ENCODE measurements around the gene MTERF4.
"Not testable (repeated sequence)": the region's sequence is repeated elsewhere in the genome, so short reads cannot be mapped to it uniquely, and the experiment has no call there.

- TF ChIP-seq CTCF, POLR2A (IDR thresholded peaks at IDR 0.05): not testable (repeated sequence)
These were observed 8.8 kb downstream of the MTERF4 start for GRCh38 chr2:241093133-241093781.
